ENCODE results near the gene ABR. TPM values are rescaled to one million over a fixed set of nuclear protein-coding genes. Genes with fewer than 3 reads are reported as not detected.

ABR gene
- total RNA-seq = 30.2 and 34.7 TPM in 2 replicates

DNA sequence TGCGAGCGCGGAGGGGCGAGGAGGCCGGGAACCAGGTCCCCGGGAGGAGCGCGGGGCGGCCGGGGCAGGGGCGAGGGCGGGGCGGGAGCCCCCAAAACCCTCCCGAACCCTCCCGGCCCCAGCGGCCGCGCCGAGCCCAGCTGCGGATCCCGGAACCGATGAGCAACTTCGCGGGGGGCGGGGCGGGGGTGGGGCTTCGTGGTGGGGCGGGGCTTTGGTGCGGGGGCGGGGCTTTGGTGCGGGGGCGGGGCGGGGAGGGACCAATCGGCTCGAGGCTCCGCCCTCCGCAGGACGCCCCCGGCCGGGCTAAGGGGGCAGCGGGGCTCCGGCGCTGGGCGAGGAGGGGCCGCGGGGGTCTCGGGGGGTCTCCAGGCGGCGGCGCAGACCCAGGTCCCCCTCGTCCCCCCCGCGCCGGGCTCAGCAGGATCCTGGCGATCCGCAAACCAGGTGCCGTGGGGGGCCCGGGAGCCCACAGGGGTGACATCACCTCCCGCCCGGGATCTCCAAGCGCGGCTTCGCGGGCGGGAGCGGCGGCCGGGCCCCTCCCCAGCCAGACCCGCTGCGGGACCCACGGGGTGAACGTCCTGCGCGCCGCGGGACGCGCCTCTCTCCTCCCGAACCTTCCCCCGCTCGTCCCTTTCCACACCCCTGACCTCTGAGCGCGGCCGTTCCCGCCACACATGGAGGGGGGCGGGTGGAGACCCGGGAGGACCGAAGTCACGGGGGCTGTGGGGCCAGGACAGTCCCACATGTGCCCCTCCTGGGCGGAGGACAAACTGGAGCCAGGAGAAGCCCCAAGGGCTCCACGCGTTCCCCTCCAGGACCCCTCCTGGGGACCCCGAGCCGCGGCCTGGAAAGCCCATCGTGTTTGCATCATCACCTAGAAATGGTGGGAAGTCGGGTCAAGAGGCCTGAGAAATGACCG, at the start of gene ABR:
ABR (minus strand) TSS at position 164 of the 925 bp plus-strand sequence. CDS start 254 bp downstream, outside the sequence.
- peak in 1 of 2 donors; percentile 50 for DNase-seq (ENCODE audit: low read depth in 2 of 2)

- no peak for DNase-seq (ENCODE audit: low read depth in 2 of 2)
Measured at GRCh38 chr17:1229349-1229899, 49.6 kb upstream of the ABR start.

DNA sequence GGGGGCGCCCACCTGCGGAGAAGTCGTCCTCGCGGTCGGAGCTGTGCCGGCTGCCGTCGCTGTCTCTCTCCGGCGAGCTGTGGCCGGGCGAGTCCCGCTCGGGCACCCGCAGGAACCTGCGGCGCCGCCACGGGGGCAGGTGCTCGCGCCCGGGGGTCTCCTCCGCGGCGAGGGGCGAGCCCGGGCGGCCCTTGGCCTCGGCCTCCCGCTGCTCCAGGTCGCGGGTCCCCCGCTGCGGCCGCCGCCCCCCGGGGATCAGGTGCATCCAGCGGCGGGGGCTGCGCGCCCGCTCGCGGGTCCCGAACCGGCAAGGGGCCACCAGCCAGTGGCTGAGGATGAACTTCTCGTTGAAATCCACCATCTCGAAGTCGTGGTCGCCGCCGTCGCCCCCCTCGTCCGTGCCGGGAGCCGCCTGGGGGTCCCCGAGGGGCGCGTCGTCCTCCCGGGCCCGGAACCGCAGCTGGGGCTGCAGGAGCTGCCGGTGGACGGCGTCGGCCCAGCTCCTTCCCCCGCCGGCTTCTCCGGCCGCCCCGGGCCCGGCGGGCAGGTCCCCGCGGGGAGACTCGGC, 49.1 kb upstream of the ABR start:
- DNase-seq (ENCODE audit: low read depth in 2 of 2) = no peak

DNA sequence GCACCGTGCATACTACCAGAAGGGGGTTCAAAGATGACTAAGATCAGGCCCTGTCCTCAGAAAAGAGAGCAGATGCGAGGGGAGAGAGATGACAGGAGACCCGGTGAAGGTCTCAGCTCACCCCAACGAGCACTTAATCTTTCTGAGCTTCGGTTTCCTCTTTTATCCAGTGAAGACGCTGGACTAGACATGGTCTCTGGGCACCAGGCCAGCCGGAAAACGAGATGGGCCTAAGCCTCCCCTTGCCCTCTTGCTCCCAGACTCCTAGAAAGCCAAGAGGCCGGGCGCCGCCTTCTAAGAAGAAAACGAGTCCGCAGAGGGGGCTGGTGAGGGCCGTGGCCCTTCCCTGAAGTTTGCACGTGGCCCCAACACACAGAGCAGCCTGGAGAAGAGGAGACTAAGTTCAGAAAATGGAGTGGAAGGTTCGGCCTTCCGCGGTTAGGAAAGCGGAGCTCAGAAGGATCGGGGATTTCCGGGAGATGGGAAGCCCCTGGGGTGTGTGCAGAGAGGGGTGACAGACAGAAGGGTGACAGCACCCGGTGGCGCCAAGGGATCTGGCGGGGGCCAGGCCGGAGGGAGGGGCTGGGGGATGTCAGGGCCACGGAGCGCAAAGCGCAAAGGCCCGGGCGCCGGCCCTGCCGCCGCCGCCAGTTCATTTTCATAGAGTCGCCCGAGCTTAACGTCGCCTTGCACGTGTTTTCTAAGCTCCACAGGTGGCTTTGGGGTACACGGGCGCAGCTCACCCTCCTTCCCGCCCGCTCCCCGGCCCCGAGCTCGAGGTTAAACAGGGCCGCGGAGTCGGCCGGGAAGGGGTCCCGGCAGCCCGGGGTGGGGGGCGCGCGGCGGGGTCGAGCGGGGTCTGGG, 48.4 kb upstream of the ABR start:
- no peak for DNase-seq (ENCODE audit: low read depth in 2 of 2)

- no peak for DNase-seq (ENCODE audit: low read depth in 2 of 2)
Measured at GRCh38 chr17:1227365-1227764, 47.6 kb upstream of the ABR start.

DNA sequence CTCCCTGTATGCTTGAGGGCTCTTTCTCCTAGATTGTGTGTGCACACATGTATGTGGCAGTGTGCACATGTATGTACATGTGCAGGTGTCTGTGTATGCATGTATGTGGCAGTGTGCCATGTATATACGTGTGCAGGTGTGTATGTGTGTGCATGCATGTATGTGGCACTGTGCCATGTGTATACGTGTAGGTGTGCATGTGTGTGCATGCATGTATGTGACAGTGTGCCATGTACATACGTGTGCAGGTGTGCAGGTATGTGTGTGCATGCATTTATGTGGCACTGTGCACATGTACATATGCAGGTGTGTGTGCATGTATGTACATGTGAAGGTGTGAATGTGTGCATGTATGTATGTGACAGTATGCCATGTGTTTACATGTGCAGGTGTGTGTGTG, 46.5 kb upstream of the ABR start:
- DNase-seq (ENCODE audit: low read depth in 2 of 2) = no peak

- DNase-seq (ENCODE audit: low read depth in 2 of 2) = no peak
Measured at GRCh38 chr17:1224330-1224729, 44.5 kb upstream of the ABR start.

- DNase-seq (ENCODE audit: low read depth in 2 of 2) = no peak
Measured at GRCh38 chr17:1223662-1224061, 43.9 kb upstream of the ABR start.

- no peak for DNase-seq (ENCODE audit: low read depth in 2 of 2)
Measured at GRCh38 chr17:1222321-1222720, 42.5 kb upstream of the ABR start.

- no peak for DNase-seq (ENCODE audit: low read depth in 2 of 2)
Measured at GRCh38 chr17:1221209-1221608, 41.4 kb upstream of the ABR start.

- no peak for DNase-seq (ENCODE audit: low read depth in 2 of 2)
Measured at GRCh38 chr17:1220346-1220745, 40.6 kb upstream of the ABR start.

- DNase-seq (ENCODE audit: low read depth in 2 of 2) = no peak
Measured at GRCh38 chr17:1217089-1217385, 37.3 kb upstream of the ABR start.

DNA sequence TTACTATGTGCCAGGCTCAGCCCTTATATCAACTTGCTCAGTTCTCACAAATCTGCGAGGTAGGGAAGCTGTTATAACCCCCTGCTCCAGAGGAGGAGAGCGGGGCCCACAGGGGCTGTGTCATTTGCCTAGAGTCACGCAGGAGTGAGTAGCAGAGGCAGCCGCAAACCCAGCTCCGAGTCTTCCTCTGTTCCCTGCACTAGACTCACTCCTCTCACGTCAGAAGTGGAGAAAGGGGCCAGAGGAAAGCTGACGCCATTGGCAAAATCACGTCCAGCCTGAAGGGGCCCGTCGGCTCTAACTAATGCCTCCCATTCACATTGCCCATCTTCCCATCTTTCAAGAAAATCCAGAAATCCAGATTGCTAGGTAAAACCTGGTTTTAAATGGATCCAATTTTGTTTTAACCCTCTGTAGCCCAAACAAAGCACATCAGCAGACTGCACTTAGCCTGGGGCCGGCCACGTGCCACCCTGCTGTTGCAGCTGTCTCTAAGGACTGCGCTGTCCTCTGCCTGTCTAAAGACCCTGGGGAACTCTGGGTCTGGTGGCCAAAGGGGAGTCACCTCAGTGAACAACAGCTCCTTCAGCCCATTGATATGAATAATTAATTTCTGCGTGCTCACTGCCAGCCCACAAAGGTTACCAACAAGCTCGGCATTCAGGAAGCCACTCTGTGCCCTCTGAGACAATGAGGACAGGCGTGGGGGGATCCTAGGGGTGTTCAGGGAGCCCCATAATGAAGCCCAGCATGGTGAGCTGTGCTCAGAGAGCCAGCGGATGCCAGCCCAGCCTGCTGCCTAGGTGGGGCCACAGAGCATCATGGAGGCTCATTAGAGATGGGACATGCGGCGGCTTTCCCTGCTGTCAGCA, 36.7 kb upstream of the ABR start:
- no peak for DNase-seq (ENCODE audit: low read depth in 2 of 2)

DNA sequence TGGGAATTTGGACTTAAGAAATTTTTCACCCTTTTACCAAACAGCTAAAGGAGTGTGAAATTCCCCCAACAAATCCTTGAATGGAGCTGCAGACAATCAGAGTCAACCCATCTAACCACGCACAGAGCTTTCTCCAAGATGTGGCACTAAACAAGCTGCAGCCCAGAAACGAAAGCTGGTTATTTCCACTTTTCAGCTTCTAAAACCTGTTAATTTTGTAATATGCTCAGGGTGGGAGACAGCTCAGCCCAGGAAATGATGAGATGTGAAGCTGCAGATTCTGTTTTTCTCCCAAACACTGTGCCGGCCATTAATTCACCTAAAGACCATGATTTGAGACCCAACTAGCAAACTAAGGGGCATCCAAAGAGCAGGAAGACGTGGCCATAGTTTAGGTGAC, 33.2 kb upstream of the ABR start:
- no peak for DNase-seq (ENCODE audit: low read depth in 2 of 2)

DNA sequence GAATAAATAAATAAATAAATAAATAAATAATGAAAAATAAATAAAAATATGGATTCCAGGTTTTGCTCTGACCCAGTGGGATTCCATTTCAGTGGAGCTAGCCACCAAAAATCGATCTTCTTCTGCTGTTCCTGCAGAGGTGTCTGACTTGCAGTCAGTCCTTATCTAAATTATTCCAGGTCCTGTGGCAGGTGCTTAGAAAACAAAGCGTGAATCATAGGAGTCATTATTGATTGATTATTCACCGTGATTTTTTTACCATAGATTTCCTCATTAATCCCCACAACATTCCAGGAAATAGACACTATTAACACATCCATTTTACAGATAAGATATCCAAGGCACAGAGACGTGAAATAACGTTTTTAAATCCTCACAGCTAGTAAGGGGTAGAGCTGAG, 31.5 kb upstream of the ABR start:
- no peak for DNase-seq (ENCODE audit: low read depth in 2 of 2)

GRCh38 chr17:1208966-1209365, 29.2 kb upstream of the ABR start:
- DNase-seq (ENCODE audit: low read depth in 2 of 2) = no peak

- no peak for DNase-seq (ENCODE audit: low read depth in 2 of 2)
Measured at GRCh38 chr17:1206026-1206777, 26.4 kb upstream of the ABR start.

GRCh38 chr17:1203967-1204291, 24.1 kb upstream of the ABR start:
- no peak for DNase-seq (ENCODE audit: low read depth in 2 of 2)

DNA sequence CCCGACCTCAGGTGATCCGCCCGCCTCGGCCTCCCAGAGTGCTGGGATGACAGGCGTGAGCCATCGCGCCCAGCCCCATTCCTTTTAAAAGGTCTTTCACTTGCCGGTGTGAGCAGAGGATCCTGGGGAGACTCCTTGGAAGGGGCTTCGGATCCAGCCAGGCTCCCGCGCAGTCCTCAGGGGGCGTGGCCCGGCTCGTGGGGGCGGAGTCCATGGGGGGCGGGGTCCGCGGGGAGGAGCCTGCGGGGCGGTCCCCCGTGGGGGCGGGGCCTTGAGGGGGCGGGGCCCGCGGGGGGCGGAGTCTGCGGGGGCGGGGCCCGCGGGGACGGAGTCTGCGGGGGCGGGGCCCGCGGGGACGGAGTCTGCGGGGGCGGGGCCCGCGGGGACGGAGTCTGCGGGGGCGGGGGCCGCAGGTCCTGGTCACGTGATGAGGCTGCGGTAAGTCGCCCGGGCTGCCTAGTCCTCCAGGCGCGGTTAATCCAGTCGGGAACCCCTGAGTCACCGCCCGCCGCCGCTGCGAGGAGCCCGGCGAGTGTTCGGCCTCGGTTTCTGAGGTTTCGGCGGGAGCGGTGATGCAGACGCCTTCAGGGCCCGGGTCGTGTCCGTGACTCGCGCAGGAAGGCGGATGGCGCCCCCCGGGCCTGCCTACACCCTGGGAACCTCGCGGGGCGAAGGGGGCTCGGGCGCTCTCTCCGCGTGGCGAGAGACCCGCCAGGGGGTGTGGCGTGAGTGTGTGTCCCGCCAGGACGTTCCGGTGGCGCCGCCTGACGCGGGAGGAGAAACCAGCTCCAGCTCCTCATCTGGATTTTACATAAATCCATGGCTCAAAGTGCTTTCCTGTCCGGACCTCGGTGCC, 23.6 kb upstream of the ABR start:
- peak; percentile 17 to 77 for DNase-seq (ENCODE audit: low read depth in 2 of 2)

DNA sequence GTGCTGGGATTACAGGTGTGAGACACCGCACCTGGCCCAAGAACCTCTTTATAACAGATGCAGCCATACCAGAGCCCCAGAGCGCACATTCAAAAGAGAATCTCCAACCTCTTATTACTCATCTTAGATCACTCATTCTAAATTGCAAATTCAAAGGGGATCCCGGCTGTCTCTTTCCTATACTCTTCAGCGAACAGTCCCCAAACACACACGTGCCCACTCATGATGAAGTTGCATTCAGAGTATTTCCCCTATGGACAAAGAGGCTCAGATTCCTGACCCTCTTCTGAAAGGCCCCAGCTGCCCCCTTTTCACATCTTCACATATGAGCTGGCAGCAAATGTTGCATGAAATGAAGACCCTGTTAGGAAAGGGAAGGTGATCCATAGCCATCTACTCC, 22.5 kb upstream of the ABR start:
- no peak for DNase-seq (ENCODE audit: low read depth in 2 of 2)

Data from dermis microvascular lymphatic vessel endothelial cell (primary cell).